WERI-Rb-1 (cell line): ENCODE results near the gene COX5A.
"Not testable (repeated sequence)": the region's sequence is repeated elsewhere in the genome, so short reads cannot be mapped to it uniquely, and the experiment has no call there.

Experiments used
- DNase-seq: peaks from one replicate; pipeline ENCODE4 v3.0.0-alpha.2; 2020
- H3K27ac ChIP-seq: fragments of 250-450 bp; sonication (Bioruptor Pico); 2 replicates; pipeline ENCODE4 v1.5.1; 2020; ENCODE audit warnings: mild to moderate bottlenecking, moderate library complexity
- H3K27me3 ChIP-seq: fragments of 250-450 bp; sonication (Bioruptor Pico); 2 replicates; pipeline ENCODE4 v1.5.1; 2021; ENCODE audit warnings: mild to moderate bottlenecking, low read depth, moderate library complexity; ENCODE audit not compliant: insufficient read depth, severe bottlenecking
- H3K36me3 ChIP-seq: fragments of 250-450 bp; sonication (Bioruptor Pico); 2 replicates; pipeline ENCODE4 v1.5.1; 2020; ENCODE audit warnings: mild to moderate bottlenecking, moderate library complexity
- H3K4me3 ChIP-seq: 2 replicates; pipeline ENCODE4 v1.5.1; 2011; ENCODE audit warnings: low read depth, mild to moderate bottlenecking, control low read depth, low read length
- H3K9me3 ChIP-seq: fragments of 250-450 bp; sonication (Bioruptor Pico); 2 replicates; pipeline ENCODE4 v1.5.1; 2021; ENCODE audit warnings: mild to moderate bottlenecking, moderate library complexity; ENCODE audit not compliant: severe bottlenecking
- CTCF ChIP-seq: IDR thresholded peaks from 2 replicates; pipeline ENCODE4 v1.5.1; 2011; ENCODE audit warnings: low read depth, mild to moderate bottlenecking, control low read depth, inconsistent platforms, low read length

Gene COX5A

GRCh38 chr15:74903676-74904075, 34.2 kb downstream of the COX5A start:
- Histone ChIP-seq H3K27me3 (no peaks in the 10 kb centered on the region), H3K27ac (no peak overlapping the region), H3K9me3 (no peaks in the 10 kb centered on the region), H3K4me3 (no peak overlapping the region), H3K36me3 (peaks cover 74% of the 10 kb centered on the region)
- no peak for DNase-seq
- no peak for TF ChIP-seq CTCF

GRCh38 chr15:74902295-74903075, 35.4 kb downstream of the COX5A start:
- Histone ChIP-seq H3K9me3 (no peaks in the 10 kb centered on the region), H3K36me3 (peaks cover 83% of the 10 kb centered on the region), H3K27ac (no peak overlapping the region), H3K27me3 (no peaks in the 10 kb centered on the region), H3K4me3 (no peak overlapping the region)
- TF ChIP-seq CTCF: no peak
- no peak for DNase-seq

- Histone ChIP-seq H3K27me3 (no peaks in the 10 kb centered on the region), H3K4me3 (no peak overlapping the region), H3K9me3 (no peaks in the 10 kb centered on the region), H3K27ac (no peak overlapping the region), H3K36me3 (peaks cover 92% of the 10 kb centered on the region)
- peak; percentile 54 for DNase-seq
- TF ChIP-seq CTCF: peak; percentile 61
Measured at GRCh38 chr15:74901612-74902063, 36.2 kb downstream of the COX5A start.

GRCh38 chr15:74897300-74897701, 40.6 kb downstream of the COX5A start:
- Histone ChIP-seq H3K27me3 (no peaks in the 10 kb centered on the region), H3K27ac (no peak overlapping the region), H3K4me3 (no peak overlapping the region), H3K9me3 (no peaks in the 10 kb centered on the region), H3K36me3 (peaks cover 80% of the 10 kb centered on the region)
- TF ChIP-seq CTCF: no peak
- DNase-seq: no peak

- no peak for TF ChIP-seq CTCF
- Histone ChIP-seq H3K9me3 (no peaks in the 10 kb centered on the region), H3K27me3 (no peaks in the 10 kb centered on the region), H3K27ac (0 out of 2 replicates have a peak overlapping the region, but pooled peaks have one; percentile 12), H3K4me3 (no peak overlapping the region), H3K36me3 (peaks cover 80% of the 10 kb centered on the region)
- no peak for DNase-seq
Measured at GRCh38 chr15:74896316-74896715, 41.6 kb downstream of the COX5A start.

GRCh38 chr15:74895830-74896229, 42.0 kb downstream of the COX5A start:
- Histone ChIP-seq H3K27ac (no peak overlapping the region), H3K27me3 (no peaks in the 10 kb centered on the region), H3K9me3 (no peaks in the 10 kb centered on the region), H3K4me3 (no peak overlapping the region), H3K36me3 (peaks cover 79% of the 10 kb centered on the region)
- DNase-seq: no peak
- TF ChIP-seq CTCF: no peak

GRCh38 chr15:74894383-74894782, 43.5 kb downstream of the COX5A start:
- peaks cover 65% of the 10 kb centered on the region for H3K36me3 ChIP-seq
- not testable (repeated sequence) for H3K9me3 ChIP-seq, H3K27me3 ChIP-seq

More at GRCh38 chr15:74894383-74894782, 43.5 kb downstream of the COX5A start:
- not testable (repeated sequence) for DNase-seq, H3K27ac ChIP-seq, H3K4me3 ChIP-seq
